CD4-positive, alpha-beta T cell treated with Interleukin-4 for 4 hours (primary cell): ENCODE results near the gene ABLIM2.

Source experiments
- DNase-seq: peaks from one replicate; pipeline ENCODE4 v3.0.0-alpha.2; 2020

Gene ABLIM2

GRCh38 chr4:8158710-8159536, at the start of gene ABLIM2:
Gene ABLIM2, minus strand, starts transcription at chr4:8158813. Its CDS starts 124 bp downstream, at chr4:8158689.
- peak; percentile 99 for DNase-seq

GRCh38 chr4:8207314-8207713, 48.7 kb upstream of the ABLIM2 start:
- DNase-seq: no peak

DNA sequence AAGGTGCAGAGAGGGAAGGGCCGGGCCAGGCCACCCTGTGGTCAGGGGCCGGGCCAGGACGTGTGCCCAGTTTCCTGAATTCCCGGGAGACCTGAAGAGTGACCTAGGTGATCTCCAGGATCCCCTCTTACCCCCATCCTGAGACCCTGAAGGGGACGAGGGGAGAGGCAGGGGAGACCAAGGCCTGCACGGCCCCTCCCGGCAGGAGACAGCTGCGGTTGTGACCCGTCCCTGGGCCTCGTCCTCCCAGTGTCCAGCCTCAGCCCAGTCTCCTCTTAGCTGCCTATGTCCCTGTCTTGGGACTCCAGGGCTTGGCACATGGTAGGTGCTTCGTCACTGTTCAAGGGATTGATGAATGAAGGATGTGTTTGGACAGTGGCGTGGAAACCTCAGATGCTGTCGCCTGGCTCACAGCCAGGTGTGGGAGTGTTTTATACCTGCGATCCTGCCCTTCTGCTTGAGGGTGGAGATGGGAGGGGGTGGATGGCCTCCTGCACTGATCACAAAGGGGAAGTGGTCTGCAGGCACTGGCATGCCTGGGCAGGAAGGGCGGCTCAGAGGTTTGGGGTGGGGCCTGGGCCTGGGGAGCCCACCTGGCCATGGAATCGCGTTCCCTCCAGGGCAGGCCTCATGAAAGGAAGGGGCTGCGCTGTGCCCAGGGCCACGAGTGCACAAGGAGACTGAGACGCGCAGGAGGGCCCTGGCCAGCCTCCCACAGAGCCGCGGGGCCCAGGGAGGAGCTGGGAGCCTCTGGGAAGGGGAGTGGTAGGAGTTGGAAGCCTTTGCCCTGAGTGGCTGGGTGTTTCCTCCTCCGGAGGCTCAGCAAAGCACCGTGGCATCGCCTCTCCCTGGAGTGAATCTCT, 47.4 kb upstream of the ABLIM2 start:
- no peak for DNase-seq

- no peak for DNase-seq
Measured at GRCh38 chr4:8205241-8205707, 46.7 kb upstream of the ABLIM2 start.

- no peak for DNase-seq
Measured at GRCh38 chr4:8204576-8205227, 46.1 kb upstream of the ABLIM2 start.

- no peak for DNase-seq
Measured at GRCh38 chr4:8203817-8204216, 45.2 kb upstream of the ABLIM2 start.

GRCh38 chr4:8203052-8203401, 44.4 kb upstream of the ABLIM2 start:
- no peak for DNase-seq

- no peak for DNase-seq
Measured at GRCh38 chr4:8202108-8203051, 43.8 kb upstream of the ABLIM2 start.

DNA sequence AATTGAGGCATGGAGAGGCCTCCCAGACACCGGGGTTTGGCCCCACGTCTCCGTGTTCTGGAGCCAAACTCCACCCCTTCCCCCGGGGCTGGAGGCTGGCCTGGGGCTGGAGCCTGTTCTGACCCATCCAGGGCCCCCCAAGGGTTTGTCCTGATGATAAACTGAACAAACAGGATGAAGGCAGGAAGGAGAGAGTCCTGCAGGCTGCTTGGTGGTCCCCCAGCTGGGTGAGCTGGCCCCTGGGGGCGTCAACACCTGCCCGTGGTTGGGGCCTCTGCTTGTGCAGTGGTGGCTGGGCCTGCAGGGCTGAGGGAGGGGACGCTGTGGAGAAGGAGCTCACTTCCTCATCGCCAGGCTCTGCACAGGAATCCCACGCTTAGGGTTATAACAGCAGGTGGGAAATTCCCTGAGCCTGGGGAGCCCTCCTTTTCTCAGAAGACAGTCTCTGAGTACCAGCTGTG, 42.7 kb upstream of the ABLIM2 start:
- DNase-seq: peak; percentile 49

DNA sequence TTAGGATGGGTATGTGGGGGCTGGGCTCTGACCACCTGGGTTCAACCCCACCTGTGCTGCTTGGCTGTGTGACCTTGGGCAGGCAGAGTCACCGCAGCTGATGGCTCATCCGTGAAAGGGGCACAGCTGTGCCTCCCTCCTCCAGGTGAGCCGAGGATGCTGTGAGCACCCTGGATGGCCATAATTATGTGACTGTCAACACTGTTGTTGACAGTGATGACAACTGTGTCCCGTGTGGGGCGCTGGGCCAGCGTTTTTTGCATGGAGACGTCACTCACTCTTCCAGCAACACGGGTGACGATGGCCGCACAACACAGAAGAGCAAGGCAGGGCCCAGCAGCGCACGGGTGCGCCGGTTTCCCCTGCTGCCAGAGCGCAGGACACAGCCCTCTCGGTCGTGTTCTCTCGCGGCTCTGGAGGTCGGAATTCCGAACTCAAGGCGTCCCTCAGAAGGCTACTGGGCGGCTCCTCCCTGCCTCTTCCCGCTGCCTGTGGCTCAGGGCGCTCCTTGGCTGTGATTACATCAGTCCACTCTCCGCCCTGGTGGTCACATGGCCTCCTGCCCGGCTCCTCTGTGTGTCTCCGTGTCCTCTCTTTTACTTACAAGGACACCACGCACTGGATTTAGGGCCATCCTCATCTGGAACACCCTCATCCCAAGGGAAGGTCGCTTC, 41.8 kb upstream of the ABLIM2 start:
- peak; percentile 30 for DNase-seq

GRCh38 chr4:8199594-8200301, 41.1 kb upstream of the ABLIM2 start:
- DNase-seq: no peak

DNA sequence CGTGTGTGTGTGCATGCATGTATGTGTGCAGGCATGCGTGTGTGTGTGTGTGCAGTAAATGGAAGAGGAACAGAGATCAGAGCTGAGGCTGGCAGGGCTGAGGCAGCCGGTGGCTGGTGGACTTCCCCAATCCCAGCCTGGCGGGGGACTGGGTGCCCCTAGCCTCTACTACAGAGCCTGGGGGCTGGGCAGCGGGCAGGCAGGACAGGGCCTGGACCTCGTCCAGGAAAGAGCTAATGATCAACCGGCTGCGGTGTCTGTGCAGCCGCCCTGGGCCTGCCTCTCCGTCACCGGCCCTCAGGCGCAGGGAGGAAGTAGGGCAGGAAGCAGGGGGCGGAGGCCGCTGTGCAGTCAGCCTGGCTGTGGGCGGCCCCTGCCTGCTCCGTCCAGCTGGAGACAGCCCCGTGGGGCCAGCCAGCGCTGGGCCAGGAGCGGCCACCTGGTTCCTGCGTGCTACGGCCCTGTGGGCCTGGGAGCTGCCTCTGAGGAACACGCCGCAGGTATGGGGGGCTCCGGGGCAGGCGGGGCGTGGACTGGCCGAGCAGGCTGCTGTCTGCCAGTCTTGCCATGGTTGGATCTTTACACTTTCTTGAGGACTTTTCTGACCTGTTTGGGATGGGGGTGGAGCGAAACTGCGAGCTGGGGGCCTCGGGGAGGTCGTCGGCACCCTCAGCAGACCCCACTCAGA, 40.4 kb upstream of the ABLIM2 start, which contains the start of gene SH3TC1:
SH3TC1 (plus strand) TSS at position 385 of the 688 bp plus-strand sequence. CDS start 5,905 bp downstream, outside the sequence.
- peak; percentile 55 for DNase-seq

- DNase-seq: no peak
Measured at GRCh38 chr4:8198206-8198905, 39.7 kb upstream of the ABLIM2 start.

DNA sequence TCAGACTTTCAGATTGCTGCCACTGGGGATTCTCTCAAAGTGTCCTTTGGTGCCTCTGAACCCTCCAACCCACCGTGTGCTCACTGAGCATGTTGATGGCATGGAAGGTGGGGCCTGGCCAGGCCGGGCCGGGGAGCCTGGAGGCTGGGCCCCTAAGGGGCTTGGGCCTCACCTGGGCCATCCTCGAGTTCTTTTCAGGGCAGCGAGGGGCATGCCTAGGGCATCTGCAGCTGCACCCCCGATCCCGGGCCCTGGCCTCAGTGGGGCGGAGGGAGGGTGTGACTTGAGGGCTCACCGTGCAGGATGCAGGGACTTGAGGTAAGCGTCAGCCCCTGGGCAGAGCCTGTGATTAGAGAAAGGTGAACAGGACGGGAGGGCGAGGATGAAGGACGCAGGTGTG, 38.9 kb upstream of the ABLIM2 start:
- no peak for DNase-seq

GRCh38 chr4:8195841-8196458, 37.3 kb upstream of the ABLIM2 start:
- DNase-seq: no peak

GRCh38 chr4:8195431-8195830, 36.8 kb upstream of the ABLIM2 start:
- DNase-seq: no peak

DNA sequence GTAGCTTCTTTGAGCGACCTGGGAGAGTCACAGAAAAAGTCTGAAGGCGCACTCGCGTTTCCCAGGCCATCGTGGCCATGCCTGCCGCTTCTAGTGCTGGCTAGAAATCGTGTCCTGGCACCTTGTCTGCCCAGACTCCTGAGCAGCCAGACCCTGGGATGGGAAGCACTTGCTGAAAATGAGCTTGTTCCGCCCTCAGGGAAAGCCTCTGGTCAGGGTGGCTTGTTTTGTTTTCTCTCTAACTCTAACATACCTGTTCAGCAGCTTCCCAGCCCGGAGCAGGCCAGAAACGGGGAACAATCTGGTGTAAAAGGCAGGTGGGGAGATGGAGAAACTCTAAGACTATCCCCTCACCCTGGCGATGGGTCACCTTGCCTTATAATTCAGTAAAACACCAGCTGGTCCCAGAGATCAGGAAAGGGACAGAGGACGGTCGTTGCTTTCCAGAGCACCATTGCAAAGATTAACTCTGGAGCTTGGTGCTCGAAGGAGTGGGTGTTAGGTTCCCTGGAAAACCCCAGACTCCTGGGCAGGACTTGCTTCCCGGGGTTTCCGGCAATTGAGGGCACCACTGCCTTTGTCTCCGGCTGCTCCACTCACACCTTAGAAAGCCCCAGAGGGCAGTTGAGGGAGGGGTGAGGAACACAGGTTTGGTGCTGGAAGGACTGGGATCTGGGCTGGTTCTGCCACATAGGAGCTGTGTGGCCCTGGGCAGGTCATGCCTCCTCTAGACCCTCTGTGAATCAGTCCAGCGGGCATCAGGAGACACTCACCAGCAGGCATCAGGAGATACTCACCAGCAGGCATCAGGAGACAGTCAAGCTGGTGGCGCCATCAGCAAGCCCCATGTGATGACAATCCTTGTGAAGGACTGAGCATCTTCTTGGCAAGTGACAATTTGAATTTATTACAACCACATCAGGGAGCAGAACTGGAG, 36.0 kb upstream of the ABLIM2 start:
- no peak for DNase-seq
